Immature natural killer cell (primary cell): ENCODE results near the gene RNPEPL1. TPM values are rescaled to one million over a fixed set of nuclear protein-coding genes. Genes with fewer than 3 reads are reported as not detected.

Source experiments
- DNase-seq, 3 donors: peaks; one replicate each; pipeline ENCODE4 v3.0.0; 2022; ENCODE audit warnings: mixed read lengths in 1 of 3
- H3K27ac Mint-ChIP-seq, 6 donors: one replicate each; pipeline ENCODE4 v1.8.0; 2020; ENCODE audit warnings: mixed read lengths in 6 of 6, mild to moderate bottlenecking in 5 of 6, inconsistent platforms in 4 of 6, moderate library complexity in 3 of 6
- H3K27me3 Mint-ChIP-seq, 3 donors: one replicate each; pipeline ENCODE4 v1.8.0; 2020 to 2021; ENCODE audit warnings: low read depth in 3 of 3, mild to moderate bottlenecking in 3 of 3, mixed read lengths in 3 of 3, moderate library complexity in 3 of 3, inconsistent platforms in 1 of 3
- H3K36me3 Mint-ChIP-seq, 3 donors: one replicate each; pipeline ENCODE4 v1.8.0; 2020; ENCODE audit warnings: mixed read lengths in 3 of 3, inconsistent platforms in 2 of 3, mild to moderate bottlenecking in 2 of 3
- H3K4me1 Mint-ChIP-seq, 2 donors: one replicate each; pipeline ENCODE4 v1.8.0; 2020; ENCODE audit warnings: inconsistent platforms in 2 of 2, mild to moderate bottlenecking in 2 of 2, mixed read lengths in 2 of 2, moderate library complexity in 1 of 2
- H3K4me3 Mint-ChIP-seq, 5 donors: one replicate each; pipeline ENCODE4 v1.8.0; 2020; ENCODE audit warnings: mild to moderate bottlenecking in 5 of 5, mixed read lengths in 5 of 5, inconsistent platforms in 3 of 5, moderate library complexity in 3 of 5
- H3K9me3 Mint-ChIP-seq, 6 donors: one replicate each; pipeline ENCODE4 v1.8.0; 2020; ENCODE audit warnings: mild to moderate bottlenecking in 6 of 6, mixed read lengths in 6 of 6, inconsistent platforms in 4 of 6, moderate library complexity in 3 of 6
- polyA plus RNA-seq, 3 donors: library from polyadenylated mRNA; unstranded; fragments of 300-500 nt; fragmentation: Illumina TruSeq; gene quantifications; one replicate each; pipeline ENCODE4 v1.2.3, GENCODE V29; 2021

RNPEPL1 gene
- polyA plus RNA-seq, 3 donors from 2014 or later, result 46.5 to 51.4 (median 49.9) TPM

- no peaks in the 10 kb centered on the region for H3K4me1 Mint-ChIP-seq
- peaks cover 0 to 1% (median 0%) of the 10 kb centered on the region in 3 donors for H3K27me3 Mint-ChIP-seq
- DNase-seq, result no peak
- H3K27ac Mint-ChIP-seq, result no peak overlapping the region
- H3K9me3 Mint-ChIP-seq, result no peaks in the 10 kb centered on the region
- H3K4me3 Mint-ChIP-seq, result no peak overlapping the region
- H3K36me3 Mint-ChIP-seq, result no peaks in the 10 kb centered on the region
These were observed 30.1 kb downstream of the RNPEPL1 start for GRCh38 chr2:240598311-240598911.

GRCh38 chr2:240599141-240599583 is 30.9 kb downstream of the RNPEPL1 start:
- H3K27me3 Mint-ChIP-seq, result peaks cover 0 to 1% (median 0%) of the 10 kb centered on the region in 3 donors
- no peak overlapping the region for H3K27ac Mint-ChIP-seq
- H3K36me3 Mint-ChIP-seq, result no peaks in the 10 kb centered on the region
- H3K9me3 Mint-ChIP-seq, result no peaks in the 10 kb centered on the region
- H3K4me1 Mint-ChIP-seq, result no peaks in the 10 kb centered on the region
- no peak for DNase-seq
- H3K4me3 Mint-ChIP-seq, result no peak overlapping the region

GRCh38 chr2:240600451-240600961 is 32.2 kb downstream of the RNPEPL1 start:
- Mint-ChIP-seq H3K4me3 (no peak overlapping the region), H3K9me3 (no peaks in the 10 kb centered on the region), H3K36me3 (no peaks in the 10 kb centered on the region), H3K27me3 (peaks cover 0 to 1% (median 0%) of the 10 kb centered on the region in 3 donors), H3K4me1 (peaks cover 2 to 7% of the 10 kb centered on the region in 2 donors), H3K27ac (no peak overlapping the region)
- no peak for DNase-seq

GRCh38 chr2:240601061-240601830 is 33.0 kb downstream of the RNPEPL1 start:
- no peak overlapping the region for H3K27ac Mint-ChIP-seq

GRCh38 chr2:240601831-240602160 is 33.5 kb downstream of the RNPEPL1 start:
- Mint-ChIP-seq H3K27ac (no peak overlapping the region), H3K9me3 (no peaks in the 10 kb centered on the region), H3K4me3 (no peak overlapping the region), H3K36me3 (no peaks in the 10 kb centered on the region), H3K27me3 (peaks cover 0 to 2% (median 0%) of the 10 kb centered on the region in 3 donors), H3K4me1 (peaks cover 2 to 7% of the 10 kb centered on the region in 2 donors)
- DNase-seq, result no peak

More at GRCh38 chr2:240601061-240601830, 33.0 kb downstream of the RNPEPL1 start:
- Mint-ChIP-seq H3K27me3 (peaks cover 0 to 1% (median 0%) of the 10 kb centered on the region in 3 donors), H3K4me3 (no peak overlapping the region), H3K4me1 (peaks cover 2 to 7% of the 10 kb centered on the region in 2 donors), H3K36me3 (no peaks in the 10 kb centered on the region), H3K9me3 (no peaks in the 10 kb centered on the region)
- DNase-seq, result no peak

- Mint-ChIP-seq H3K27me3 (peaks cover 0 to 2% (median 0%) of the 10 kb centered on the region in 3 donors), H3K27ac (no peak overlapping the region), H3K4me1 (peaks cover 2 to 7% of the 10 kb centered on the region in 2 donors), H3K9me3 (no peaks in the 10 kb centered on the region), H3K4me3 (no peak overlapping the region), H3K36me3 (no peaks in the 10 kb centered on the region)
- DNase-seq, result no peak
These were observed 34.2 kb downstream of the RNPEPL1 start for GRCh38 chr2:240602266-240603050.

GRCh38 chr2:240603081-240603835 is 35.0 kb downstream of the RNPEPL1 start:
- DNase-seq, result no peak
- Mint-ChIP-seq H3K27me3 (peaks cover 0 to 2% (median 0%) of the 10 kb centered on the region in 3 donors), H3K4me3 (no peak overlapping the region), H3K4me1 (peaks cover 2 to 7% of the 10 kb centered on the region in 2 donors), H3K27ac (no peak overlapping the region), H3K36me3 (no peaks in the 10 kb centered on the region), H3K9me3 (no peaks in the 10 kb centered on the region)

GRCh38 chr2:240603846-240604245 is 35.6 kb downstream of the RNPEPL1 start:
- H3K36me3 Mint-ChIP-seq, result no peaks in the 10 kb centered on the region
- no peak overlapping the region for H3K27ac Mint-ChIP-seq
- no peaks in the 10 kb centered on the region for H3K9me3 Mint-ChIP-seq
- H3K27me3 Mint-ChIP-seq, result peaks cover 0 to 2% (median 0%) of the 10 kb centered on the region in 3 donors
- no peak overlapping the region for H3K4me3 Mint-ChIP-seq
- no peak for DNase-seq
- peaks cover 2 to 9% of the 10 kb centered on the region in 2 donors for H3K4me1 Mint-ChIP-seq

GRCh38 chr2:240604291-240604938 is 36.1 kb downstream of the RNPEPL1 start:
- DNase-seq, result no peak
- peak overlapping the region in 4 of 6 donors; percentile 21 to 74 (median 28) for H3K27ac Mint-ChIP-seq

GRCh38 chr2:240604939-240605716 is 36.8 kb downstream of the RNPEPL1 start:
- H3K27ac Mint-ChIP-seq, result peak overlapping the region in 4 of 6 donors; percentile 21 to 74 (median 28)
- no peak for DNase-seq
- H3K9me3 Mint-ChIP-seq, result no peaks in the 10 kb centered on the region
- H3K36me3 Mint-ChIP-seq, result no peaks in the 10 kb centered on the region
- H3K4me3 Mint-ChIP-seq, result no peak overlapping the region
- peaks cover 0 to 1% (median 0%) of the 10 kb centered on the region in 3 donors for H3K27me3 Mint-ChIP-seq
- H3K4me1 Mint-ChIP-seq, result peaks cover 2 to 15% of the 10 kb centered on the region in 2 donors

More at GRCh38 chr2:240604291-240604938, 36.1 kb downstream of the RNPEPL1 start:
- Mint-ChIP-seq H3K36me3 (no peaks in the 10 kb centered on the region), H3K4me1 (peaks cover 2 to 15% of the 10 kb centered on the region in 2 donors), H3K27me3 (peaks cover 0 to 2% (median 0%) of the 10 kb centered on the region in 3 donors), H3K9me3 (no peaks in the 10 kb centered on the region), H3K4me3 (no peak overlapping the region)

GRCh38 chr2:240605867-240606743 is 37.8 kb downstream of the RNPEPL1 start:
- Mint-ChIP-seq H3K4me1 (peaks cover 2 to 15% of the 10 kb centered on the region in 2 donors), H3K4me3 (no peak overlapping the region), H3K27ac (peak overlapping the region in 2 of 6 donors; percentile 14 to 15), H3K9me3 (no peaks in the 10 kb centered on the region), H3K36me3 (peaks cover 0 to under 1% (median 0%) of the 10 kb centered on the region in 3 donors), H3K27me3 (peaks cover 0 to 1% (median 0%) of the 10 kb centered on the region in 3 donors)
- DNase-seq, result no peak
